ENCODE measurements around the gene PHYHD1.
"Not testable (repeated sequence)": the region's sequence is repeated elsewhere in the genome, so short reads cannot be mapped to it uniquely, and the experiment has no call there.

The PHYHD1 gene

DNA sequence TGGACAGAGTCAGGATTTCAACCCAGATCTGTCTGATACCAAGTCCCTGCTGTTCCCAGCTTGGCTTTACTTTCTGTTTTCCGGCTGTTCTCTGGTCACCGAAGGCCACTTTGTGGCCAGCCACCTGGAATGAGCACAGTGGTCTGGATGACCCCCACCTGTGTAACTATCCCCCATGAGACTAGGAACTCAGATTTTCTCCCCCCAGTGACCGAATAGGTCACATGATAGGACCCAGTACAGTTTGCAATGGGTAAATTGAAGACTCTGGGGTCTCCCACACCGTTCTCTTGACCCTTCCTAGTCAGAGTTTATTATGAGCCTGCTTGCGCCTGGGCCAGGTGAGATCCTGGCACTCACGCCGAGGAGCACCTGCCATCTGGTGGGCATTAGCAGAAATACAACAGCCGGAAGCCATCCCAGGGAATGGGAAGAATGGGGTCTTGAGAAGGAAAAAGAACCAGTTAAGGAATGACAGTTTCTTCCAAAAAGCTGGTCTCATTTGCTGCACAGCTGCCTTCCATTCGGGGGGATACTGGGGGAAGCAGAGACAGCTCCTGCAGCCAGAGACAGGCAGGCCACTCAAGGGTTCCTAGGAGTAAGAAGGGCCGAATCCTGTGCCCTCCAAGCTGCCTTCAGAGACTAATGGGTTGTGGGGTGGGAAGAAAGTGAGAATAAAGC is 7.1 kb downstream of the PHYHD1 start:
- peak; percentile 17 for DNase-seq

DNA sequence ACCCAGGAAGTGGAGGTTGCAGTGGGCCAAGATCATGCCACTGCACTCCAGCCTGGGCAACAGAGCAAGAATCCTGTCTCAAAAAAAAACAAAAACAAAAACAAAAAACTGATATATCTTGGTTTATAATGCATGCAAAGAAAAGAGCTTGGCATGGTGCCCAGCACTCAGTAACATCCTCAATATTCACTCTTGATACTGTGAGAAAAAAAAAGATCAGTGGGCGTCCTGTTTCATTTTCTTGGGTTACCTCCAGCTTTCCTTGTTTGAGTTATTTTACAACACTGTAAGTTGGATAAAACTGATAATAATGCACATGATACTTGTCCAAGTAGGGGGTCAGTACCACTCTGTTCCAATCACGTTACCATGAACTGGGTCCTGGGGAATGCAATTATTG is 7.8 kb downstream of the PHYHD1 start:
- no peak for DNase-seq

DNA sequence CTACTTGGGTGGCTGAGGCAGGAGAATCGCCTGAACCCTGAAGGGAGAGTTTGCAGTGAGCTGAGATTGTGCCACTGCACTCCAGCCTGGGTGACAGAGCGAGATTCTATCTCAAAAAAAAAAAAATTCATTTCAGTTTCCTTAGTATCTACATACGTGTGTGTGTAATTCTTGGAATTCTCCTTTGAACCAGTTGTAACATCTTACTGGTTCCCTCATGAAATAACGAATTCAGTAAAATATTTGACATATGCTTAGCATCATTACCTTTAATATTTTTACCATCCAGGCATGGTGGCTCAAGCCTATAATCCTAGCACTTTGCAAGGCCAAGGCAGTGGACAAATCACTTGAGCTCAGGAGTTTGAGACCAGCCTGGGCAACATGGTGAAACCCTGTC is 8.8 kb downstream of the PHYHD1 start:
- DNase-seq: no peak

DNA sequence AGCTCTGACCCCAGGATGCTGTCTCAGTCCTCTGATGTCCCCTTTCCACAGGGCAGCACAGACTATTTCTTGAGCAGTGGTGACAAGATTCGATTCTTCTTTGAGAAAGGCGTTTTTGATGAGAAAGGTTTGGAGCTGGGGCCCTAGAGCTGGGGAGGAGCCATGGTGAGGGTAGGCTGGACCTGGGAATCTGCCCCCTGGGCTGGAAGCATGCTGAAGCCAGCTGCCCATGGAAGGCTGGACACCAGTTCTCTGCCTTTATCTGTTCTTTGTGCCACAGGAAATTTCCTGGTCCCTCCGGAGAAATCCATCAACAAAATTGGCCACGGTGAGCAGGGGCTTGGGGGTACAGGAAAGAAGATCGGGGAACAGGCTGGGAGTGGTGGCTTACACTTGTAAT is 12.9 kb downstream of the PHYHD1 start:
- DNase-seq: no peak

DNA sequence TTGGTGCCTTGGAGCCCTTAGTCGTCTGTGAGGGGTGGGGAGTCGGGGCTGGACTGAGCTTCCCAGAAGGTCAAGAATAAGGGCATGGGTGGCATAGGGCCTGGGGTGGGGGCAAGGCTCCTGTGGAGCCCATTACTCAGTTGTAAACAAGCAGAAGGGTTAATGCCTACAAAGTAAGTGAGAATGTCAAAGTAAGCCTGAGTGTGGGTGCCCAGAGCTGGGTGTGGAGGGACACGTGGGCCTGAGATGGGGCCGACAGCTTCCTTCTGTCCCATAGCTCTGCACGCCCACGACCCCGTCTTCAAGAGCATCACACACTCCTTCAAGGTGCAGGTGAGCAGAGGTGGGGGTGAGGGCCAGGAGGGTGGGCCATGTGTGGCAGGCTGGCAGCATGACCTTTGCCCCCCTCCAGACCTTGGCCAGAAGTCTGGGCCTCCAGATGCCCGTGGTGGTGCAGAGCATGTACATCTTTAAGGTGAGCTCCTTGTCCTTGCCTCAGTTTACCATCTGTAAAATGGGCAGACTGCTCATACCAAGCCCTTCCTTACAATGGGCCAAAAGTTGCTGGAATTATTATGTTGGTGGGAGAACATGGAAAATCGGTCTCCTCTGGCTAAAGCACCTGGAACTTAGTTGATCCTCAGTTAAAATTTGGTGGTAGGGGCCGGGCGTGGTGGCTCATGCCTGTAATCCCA is 15.5 kb downstream of the PHYHD1 start:
- no peak for DNase-seq

DNA sequence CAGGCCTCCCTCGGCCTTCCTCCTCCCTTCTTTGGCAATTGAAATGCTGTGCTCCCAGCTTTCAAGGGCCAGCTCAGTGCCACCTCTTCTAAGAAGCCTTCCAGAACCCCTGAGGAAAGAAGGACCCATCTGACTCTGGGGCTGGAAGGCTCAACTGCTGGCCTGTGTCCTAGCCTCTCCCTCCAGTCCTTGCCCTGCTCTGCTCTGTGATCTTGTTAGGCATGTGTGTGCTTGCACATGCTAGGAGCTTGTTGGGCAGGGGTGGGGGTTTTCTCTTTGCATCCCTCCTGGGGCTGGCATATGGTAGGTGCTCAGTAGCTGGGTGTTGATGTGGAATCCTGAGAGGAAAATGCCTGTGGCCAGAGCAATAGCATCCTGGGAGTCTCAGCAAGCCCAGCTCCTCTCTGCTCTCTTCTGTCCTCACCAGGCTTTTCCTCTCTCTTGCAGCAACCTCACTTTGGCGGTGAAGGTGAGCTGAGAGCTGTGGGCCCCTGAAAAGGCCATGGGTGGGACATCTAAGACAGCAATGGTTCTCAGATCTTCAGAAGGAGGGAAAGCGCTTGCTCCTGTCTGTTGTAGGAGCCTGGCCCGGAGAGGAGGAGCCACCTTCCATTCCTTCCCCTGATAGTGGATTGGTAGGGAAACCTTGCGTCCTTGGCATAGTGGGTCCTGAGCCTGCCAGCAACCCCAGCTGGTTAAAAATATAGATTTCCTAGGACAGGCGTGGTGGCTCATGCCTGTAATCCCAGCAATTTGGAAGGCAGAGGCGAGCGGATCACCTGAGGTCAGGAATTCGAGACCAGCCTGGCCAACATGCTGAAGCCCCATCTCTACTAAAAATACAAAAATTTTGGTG is 16.8 kb downstream of the PHYHD1 start:
- DNase-seq: no peak

DNA sequence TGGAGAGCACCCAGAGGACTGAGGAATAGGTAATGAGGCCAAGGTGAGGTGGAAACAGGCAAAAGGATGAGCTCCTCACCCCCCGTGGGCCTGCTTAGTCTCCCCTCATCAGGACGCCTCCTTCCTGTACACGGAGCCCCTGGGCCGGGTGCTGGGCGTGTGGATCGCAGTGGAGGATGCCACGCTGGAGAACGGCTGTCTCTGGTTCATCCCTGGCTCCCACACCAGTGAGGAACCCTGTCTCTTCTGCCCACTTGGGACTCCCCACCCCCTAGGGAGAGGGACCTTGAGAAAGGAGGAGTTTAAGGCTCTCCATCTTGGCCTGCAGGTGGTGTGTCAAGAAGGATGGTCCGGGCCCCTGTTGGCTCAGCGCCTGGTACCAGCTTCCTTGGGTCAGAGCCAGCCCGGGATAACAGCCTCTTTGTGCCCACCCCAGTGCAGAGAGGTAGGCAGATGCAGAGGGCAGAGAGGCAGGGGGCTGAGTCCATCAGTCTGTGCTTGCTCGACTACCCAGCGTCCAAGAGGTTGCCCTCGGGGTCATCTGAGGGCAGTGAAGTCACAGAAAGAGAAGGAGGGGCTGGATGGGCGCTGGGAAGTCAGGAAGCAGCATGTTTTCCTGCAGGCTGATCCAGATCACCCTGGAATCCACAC is 19.6 kb downstream of the PHYHD1 start:
- DNase-seq: no peak

DNA sequence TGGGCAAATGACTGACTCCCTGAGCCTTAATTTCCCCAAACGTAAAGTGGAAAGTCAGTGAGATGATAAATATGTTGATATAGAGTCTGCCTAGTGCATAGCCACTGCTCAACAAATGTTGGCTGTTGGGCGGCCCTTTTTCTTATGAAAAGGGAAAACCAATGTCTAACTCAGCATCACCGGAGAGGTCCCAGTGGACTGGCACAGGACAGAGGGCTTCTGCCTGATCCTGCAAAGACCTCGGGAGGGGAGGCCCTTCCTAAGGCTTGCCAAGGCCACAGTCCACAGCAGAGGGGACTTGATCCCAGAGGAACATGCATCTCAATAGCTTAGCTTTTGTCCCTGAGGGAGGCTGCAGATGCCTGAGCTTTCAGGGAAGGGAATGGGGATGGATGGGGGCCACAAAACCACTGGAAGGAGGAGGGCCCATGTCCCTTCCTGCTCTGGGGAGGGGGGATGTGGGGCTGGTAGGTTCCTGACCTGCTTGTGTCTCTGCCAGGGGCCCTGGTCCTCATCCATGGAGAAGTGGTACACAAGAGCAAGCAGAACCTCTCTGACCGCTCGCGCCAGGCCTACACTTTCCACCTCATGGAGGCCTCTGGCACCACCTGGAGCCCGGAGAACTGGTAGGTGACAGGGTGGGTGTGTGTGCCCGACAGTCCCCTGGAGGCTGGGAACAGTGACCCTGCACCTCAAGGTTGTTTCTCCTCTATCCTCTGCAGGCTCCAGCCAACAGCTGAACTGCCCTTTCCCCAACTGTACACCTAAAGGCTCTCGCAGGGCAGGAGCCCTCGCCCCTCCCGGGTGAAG is 20.4 kb downstream of the PHYHD1 start:
- no peak for DNase-seq

DNA sequence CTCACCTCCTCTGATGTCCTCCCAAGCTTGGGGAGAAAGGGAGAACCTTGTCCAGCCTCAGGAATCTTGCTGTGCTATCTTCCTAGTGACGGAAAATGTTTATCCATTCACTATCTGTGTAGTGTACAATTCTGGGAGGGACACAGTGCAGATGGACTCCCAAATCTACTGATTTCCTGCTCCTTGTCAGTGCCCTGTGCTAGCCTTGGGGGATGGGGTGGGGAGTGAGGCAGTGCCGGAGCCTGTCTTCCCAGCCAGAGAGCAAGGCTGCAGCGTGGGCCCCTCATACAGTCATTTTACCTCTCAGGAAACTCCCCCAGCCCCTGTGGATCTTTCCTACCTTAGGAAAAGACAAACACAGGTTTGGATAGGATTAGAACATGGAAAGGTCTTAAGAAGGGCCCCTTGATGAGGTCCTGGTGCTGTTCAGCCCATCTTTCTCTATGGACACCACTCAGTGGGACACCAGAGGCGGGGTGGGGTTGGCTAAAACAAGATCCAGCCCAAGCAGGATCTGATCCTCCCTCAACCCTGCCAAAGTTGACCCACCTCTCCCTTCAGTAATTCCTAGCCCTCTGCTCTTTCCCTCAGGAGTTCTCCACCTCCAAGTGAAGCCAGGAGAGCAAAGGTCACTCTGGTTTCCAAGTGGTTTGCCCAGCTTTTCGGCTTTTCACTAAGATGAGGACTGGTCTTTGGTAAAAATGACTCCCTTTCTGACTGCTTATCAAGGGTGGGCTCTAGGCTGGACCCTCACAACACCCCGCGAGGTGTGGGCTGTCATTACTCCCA is 23.2 kb downstream of the PHYHD1 start:
- no peak for DNase-seq

DNA sequence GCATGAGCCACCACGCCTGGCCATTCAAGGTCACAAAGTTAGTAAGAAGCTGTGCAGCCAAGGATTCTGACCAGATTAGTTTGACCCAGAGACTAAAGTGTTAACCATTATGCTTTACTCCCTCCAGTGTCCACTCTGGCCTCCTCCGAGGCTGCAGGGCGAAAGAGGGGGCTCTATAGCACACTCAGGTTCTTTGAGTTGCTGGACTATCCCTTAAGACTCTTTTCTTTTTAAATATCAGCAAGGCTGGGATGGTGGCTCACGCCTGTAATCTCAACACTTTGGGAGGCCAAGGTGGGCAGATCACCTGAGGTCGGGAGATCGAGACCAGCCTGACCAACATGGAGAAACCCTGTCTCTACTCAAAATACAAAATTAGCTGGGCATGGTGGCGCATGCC is 24.2 kb downstream of the PHYHD1 start:
- DNase-seq: not testable (repeated sequence)

DNA sequence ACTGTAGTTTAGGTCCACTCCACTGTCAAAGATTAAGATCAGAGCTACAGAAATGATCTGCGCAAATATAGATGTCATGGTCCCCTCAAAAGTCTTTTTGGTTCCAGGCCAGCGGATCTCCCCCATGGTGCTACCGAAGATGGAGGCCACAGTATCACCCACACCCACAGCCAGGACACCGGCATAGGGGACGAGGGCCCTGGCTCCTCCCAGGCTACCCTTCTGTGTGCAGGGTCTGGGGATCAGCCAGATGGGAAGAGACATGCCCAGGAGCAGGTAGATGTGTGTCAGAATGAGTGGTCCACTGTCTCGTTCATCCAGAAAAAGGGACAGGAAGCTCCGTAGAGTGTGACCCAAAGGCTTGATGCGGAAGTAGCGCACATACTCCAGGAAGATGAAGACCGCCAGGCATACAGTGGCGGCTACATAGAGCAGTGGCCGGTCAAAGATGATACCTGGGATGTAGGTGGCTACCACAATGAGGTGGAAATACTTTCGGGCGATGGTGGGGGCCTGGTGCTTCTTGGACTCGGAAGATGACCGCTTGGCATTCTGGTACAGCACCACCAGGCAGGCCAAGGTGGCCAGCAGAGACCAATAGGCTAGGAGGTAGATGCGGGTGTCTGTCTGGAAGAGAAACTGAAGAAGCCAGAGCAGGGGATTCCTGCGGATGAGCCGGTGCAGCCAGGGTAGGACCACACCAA is 25.2 kb downstream of the PHYHD1 start:
- DNase-seq: no peak

DNA sequence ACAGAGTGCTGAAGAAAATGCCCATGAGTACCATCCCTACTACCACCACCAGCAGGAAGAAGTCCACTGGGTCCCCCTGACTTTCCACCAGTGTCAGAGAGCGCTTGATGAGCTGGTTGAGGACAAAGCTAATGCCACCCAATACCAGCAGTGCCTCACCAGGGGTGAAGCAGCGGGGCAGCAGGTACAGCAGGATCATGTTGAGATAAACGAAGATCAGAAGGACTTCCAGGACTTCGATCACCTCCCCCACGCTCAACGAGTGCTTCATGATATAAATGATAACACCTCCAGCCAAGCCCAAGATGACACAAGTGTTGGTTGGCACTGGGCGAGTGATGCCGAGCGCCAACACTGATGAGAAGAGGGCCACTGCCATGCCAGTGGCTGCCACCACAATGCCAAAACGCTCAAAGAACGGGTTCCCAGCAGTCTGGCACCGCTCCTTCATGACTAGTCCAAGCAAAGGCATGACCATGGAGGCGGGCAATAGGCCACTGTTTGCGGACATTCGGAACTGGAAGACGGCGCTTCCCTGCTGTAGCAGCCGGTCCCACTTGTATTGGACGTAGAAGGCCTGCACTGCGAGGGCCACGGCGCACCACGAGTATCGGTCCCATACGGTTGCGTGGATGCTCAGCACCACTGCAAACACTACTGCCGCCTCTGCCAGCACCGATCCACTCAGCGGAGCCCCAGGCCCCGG is 25.9 kb downstream of the PHYHD1 start:
- no peak for DNase-seq

DNA sequence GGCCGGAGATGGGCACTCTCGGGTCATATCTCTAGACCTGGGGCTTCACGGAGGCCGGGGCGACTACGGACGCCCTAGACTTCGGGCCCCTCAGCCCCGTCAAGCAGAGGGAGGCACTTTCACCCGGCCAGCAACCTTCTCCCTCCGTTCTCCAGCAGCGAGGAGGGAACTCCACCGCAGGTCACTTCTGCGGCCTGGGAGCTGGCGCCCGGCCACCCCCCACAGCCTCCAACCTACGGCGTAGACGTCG is 26.4 kb downstream of the PHYHD1 start:
- no peak for DNase-seq

DNA sequence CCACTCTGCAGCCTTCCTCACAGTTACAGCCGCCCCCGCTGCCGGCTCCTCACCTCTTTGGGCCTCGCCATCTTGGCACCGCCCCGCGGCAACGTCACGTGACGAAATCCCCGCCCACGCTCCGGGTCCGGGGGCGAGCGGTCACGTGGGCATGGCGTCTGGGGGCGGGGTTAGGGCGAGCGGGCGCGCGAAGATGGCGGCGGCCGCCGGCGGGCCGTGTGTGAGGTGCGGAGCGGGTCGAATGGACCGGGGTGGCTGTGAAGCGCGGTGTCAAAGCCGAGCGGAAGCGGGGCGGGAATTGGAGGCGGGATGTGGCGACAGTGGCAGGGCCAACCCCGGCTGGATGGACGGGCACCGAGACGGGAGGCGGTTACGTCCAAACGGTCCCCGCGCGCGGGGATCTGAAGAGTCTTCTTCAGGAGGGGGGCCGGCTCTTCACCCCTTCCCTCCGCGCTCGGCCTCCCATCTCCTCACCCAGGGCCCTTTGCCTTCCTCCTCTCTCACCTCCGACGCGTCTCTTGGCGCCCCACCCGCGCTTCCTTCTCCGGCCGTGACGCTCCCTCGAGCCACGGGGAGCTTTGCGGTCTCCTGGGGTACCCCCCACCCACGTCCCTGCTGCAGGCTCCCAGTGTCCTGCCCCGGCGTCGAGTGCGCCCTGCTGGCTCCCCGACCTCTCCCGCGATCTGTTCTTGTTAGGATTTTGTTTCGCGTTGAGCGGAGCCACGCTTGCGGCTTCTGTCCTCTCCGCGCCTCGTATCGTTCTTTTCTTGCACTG is 26.9 kb downstream of the PHYHD1 start, which contains the start of the genes DOLK and NUP188:
Gene DOLK, minus strand, starts transcription at position 77 of the 775 bp plus-strand sequence. CDS start 300 bp downstream, outside the sequence.
Gene NUP188, plus strand, starts transcription at position 173 of the 775 bp plus-strand sequence. Its CDS starts 21 bp downstream, at position 194.
- DNase-seq: peak; percentile 54

DNA sequence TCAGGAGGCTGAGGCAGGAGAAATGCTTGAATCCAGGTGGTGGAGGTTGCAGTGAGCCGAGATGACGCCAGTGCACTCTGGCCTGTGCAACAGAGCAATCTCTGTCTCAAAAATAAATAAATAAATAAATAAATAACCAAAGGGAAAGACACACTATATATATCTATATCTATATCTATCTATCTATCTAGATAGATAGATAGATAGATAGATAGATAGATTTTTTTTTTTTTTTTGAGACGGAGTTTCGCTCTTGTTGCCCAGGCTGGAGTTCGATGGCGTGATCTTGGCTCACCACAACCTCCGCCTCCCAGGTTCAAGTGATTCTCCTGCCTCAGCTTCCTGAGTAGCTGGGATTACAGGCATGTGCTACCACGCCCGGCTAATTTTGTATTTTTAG is 40.6 kb downstream of the PHYHD1 start:
- DNase-seq: not testable (repeated sequence)

DNA sequence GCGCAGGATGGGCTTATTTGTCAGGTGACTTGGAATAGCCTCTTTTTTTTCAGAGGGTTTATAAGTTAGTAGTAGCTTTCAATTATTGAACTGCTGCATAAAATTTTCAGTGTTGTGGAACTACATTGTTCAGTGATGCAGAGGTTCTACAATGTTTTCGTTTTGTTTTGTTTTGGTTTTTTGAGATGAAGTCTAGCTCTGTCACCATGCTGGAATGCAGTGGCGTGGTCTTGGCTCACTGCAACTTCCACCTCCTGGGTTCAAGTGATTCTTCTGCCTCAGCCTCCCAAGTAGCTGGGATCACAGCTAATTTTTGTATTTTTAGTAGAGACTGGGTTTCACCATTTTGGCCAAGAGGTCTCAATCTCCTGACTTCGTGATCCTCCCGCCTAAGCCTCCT is 48.7 kb downstream of the PHYHD1 start:
- no peak for DNase-seq

DNA sequence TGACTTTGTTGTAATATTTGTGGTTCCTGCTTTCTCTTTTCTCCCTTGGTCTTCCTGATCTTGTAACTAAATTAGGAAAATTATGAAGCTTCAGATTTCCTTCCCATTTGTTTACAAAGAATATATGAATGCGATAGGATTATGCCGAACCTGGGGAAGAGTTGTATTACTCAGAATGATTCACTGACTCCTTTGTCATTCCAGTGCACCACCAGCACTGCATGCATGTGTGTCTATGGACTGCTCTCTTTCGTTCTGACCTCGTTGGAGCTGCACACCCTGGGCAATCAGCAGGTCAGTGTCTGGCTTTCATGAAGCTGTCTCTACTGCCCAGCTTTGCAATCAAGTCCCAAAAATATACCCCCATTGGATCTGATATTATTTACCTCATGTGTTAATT is 52.2 kb downstream of the PHYHD1 start:
- DNase-seq: no peak

DNA sequence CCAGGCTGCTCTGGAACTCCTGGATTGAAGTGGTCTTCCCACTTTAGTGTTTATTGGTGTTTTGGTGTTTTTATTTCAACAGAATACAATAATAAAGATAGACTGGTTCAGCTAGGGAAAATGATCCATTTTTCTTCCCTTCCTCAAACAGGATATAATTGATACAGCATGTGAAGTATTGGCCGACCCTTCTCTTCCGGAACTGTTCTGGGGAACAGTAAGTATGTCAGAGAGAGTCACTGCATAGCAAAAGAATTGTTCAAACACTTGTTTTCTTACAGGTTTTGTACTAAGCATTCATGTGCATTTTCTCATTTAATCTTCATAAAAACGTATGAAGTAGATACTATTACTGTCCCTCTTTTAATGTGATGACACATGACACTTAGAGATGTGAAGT is 58.3 kb downstream of the PHYHD1 start:
- DNase-seq: no peak

DNA sequence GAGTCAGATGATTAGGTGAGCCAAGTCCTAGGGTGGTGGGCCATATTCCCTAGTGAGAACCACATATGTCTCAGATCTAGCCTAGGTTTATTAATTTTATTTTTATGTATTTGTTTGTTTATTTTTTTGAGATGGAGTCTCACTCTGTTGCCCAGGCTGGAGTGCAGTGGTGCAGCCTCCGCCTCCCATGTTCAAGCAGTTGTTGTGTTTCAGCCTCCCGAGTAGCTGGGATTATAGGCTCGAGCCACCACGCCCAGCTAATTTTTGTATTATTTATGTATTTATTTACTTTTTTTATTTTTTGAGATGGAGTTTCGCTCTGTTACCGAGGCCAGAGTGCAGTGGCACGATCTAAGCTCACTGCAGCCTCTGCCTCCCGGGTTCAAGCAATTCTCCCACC is 62.8 kb downstream of the PHYHD1 start:
- no peak for DNase-seq

DNA sequence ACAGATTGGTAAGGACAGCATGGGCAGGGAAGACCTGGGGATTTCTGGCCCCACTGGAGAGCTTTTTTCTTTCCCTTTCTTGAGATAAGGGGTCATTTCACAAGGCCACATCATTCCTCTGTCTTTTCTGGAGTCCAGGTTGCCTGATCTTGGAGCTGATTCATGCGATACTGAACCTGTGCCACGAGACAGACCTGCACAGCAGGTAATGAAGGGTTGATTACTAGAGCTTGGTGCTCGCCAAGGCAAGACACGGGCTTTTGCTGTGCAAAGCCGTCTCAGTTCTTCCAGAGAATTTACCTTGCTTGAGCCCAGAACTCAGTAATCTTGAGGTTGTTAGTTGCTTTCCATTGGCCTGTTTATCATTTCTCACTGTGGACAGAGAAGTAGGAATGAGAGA is 65.9 kb downstream of the PHYHD1 start:
- DNase-seq: no peak

All from NCI-H1694 (cell line).